Osteocyte (in vitro differentiated cells): ENCODE results near the gene BHLHE23. TPM values are rescaled to one million over a fixed set of nuclear protein-coding genes. Genes with fewer than 3 reads are reported as not detected.

Source experiments
- DNase-seq: peaks from one replicate; pipeline ENCODE4 v3.0.0; 2021; ENCODE audit warnings: mixed read lengths; ENCODE audit not compliant: unreplicated experiment; ENCODE audit errors: extremely low spot score
- H3K27ac Mint-ChIP-seq: one replicate; pipeline ENCODE4 v1.8.0; 2021; ENCODE audit warnings: mild to moderate bottlenecking, mixed read lengths; ENCODE audit not compliant: unreplicated experiment
- H3K27me3 Mint-ChIP-seq: one replicate; pipeline ENCODE4 v1.8.0; 2021; ENCODE audit warnings: mixed read lengths; ENCODE audit not compliant: unreplicated experiment
- H3K36me3 Mint-ChIP-seq: one replicate; pipeline ENCODE4 v1.8.0; 2021; ENCODE audit warnings: mixed read lengths; ENCODE audit not compliant: unreplicated experiment
- H3K4me1 Mint-ChIP-seq: one replicate; pipeline ENCODE4 v1.8.0; 2021; ENCODE audit warnings: mixed read lengths; ENCODE audit not compliant: unreplicated experiment
- H3K4me3 Mint-ChIP-seq: one replicate; pipeline ENCODE4 v1.8.0; 2021; ENCODE audit warnings: mild to moderate bottlenecking, moderate library complexity, mixed read lengths; ENCODE audit not compliant: unreplicated experiment
- H3K9me3 Mint-ChIP-seq: one replicate; pipeline ENCODE4 v1.8.0; 2021; ENCODE audit warnings: mixed read lengths; ENCODE audit not compliant: unreplicated experiment
- total RNA-seq: library from RNA; stranded (reverse); gene quantifications from 2 replicates; pipeline ENCODE4 v1.2.1, GENCODE V29; 2021
- TF ChIP-seq, protein P1 (sequence below): fragments of 200-600 bp; sonication (generic); IDR thresholded peaks from 2 replicates; pipeline ENCODE4 v1.5.0; 2021; ENCODE audit warnings: antibody characterized with exemption, mild to moderate bottlenecking, moderate library complexity

Gene BHLHE23
- total RNA-seq, 1 donor from 2014 or later: not detected

DNA sequence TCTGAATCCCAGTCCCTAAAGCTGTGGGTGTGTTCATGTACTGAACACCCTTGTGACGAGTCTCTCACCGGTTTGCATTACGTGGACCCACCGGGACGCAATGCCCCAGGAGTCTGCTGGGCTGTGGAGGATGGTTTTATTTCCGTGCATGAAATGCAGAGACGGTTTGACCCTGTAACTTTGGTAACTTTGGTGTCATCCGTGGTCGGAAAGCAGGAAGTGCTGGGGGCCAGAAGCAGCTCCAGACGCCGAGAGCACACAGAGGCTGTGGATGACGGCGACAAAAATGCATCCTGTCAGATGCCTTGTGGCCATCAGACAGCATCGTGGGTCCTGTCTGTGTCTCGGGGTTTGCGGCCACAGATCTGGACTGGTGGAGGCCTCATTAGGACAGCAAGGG is 7.2 kb downstream of the BHLHE23 start:
- Mint-ChIP-seq H3K4me1 (no peaks in the 10 kb centered on the region), H3K27me3 (peaks cover 55% of the 10 kb centered on the region), H3K36me3 (no peaks in the 10 kb centered on the region), H3K27ac (no peak overlapping the region), H3K4me3 (no peak overlapping the region), H3K9me3 (no peaks in the 10 kb centered on the region)
- no peak for DNase-seq
- TF ChIP-seq, protein P1, sequence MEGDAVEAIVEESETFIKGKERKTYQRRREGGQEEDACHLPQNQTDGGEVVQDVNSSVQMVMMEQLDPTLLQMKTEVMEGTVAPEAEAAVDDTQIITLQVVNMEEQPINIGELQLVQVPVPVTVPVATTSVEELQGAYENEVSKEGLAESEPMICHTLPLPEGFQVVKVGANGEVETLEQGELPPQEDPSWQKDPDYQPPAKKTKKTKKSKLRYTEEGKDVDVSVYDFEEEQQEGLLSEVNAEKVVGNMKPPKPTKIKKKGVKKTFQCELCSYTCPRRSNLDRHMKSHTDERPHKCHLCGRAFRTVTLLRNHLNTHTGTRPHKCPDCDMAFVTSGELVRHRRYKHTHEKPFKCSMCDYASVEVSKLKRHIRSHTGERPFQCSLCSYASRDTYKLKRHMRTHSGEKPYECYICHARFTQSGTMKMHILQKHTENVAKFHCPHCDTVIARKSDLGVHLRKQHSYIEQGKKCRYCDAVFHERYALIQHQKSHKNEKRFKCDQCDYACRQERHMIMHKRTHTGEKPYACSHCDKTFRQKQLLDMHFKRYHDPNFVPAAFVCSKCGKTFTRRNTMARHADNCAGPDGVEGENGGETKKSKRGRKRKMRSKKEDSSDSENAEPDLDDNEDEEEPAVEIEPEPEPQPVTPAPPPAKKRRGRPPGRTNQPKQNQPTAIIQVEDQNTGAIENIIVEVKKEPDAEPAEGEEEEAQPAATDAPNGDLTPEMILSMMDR: no peak

DNA sequence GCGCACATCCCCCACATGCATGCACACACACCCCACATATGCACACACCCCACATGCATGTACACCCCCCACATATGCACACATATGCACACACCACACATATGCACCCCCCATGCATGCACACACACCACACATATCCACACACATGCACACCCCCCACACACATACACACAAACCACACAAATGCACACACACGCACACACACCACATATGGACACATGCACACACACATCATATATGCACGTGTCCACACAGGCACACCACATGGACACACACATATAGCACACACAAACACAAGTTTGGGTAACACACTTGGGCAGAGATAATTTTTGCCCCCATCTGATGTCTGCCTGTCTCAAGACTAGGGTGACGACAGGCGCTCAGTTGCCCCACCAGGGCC is 8.3 kb downstream of the BHLHE23 start:
- no peak overlapping the region for H3K27ac Mint-ChIP-seq
- no peak for DNase-seq
- H3K9me3 Mint-ChIP-seq: no peaks in the 10 kb centered on the region
- no peaks in the 10 kb centered on the region for H3K36me3 Mint-ChIP-seq
- H3K4me1 Mint-ChIP-seq: no peaks in the 10 kb centered on the region
- TF ChIP-seq, protein P1: no peak
- H3K4me3 Mint-ChIP-seq: no peak overlapping the region
- H3K27me3 Mint-ChIP-seq: peaks cover 48% of the 10 kb centered on the region

GRCh38 chr20:62997417-62998035 is 9.2 kb downstream of the BHLHE23 start:
- Mint-ChIP-seq H3K4me3 (no peak overlapping the region), H3K27ac (no peak overlapping the region)

GRCh38 chr20:62996596-62996982 is 10.2 kb downstream of the BHLHE23 start:
- H3K9me3 Mint-ChIP-seq: no peaks in the 10 kb centered on the region
- no peak overlapping the region for H3K27ac Mint-ChIP-seq
- no peaks in the 10 kb centered on the region for H3K36me3 Mint-ChIP-seq
- H3K27me3 Mint-ChIP-seq: peaks cover 44% of the 10 kb centered on the region
- DNase-seq: no peak
- no peaks in the 10 kb centered on the region for H3K4me1 Mint-ChIP-seq
- TF ChIP-seq, protein P1: no peak
- H3K4me3 Mint-ChIP-seq: no peak overlapping the region

More at GRCh38 chr20:62997417-62998035, 9.2 kb downstream of the BHLHE23 start:
- DNase-seq: no peak
- Mint-ChIP-seq H3K27me3 (peaks cover 43% of the 10 kb centered on the region), H3K9me3 (no peaks in the 10 kb centered on the region), H3K36me3 (no peaks in the 10 kb centered on the region), H3K4me1 (no peaks in the 10 kb centered on the region)
- TF ChIP-seq, protein P1: no peak

DNA sequence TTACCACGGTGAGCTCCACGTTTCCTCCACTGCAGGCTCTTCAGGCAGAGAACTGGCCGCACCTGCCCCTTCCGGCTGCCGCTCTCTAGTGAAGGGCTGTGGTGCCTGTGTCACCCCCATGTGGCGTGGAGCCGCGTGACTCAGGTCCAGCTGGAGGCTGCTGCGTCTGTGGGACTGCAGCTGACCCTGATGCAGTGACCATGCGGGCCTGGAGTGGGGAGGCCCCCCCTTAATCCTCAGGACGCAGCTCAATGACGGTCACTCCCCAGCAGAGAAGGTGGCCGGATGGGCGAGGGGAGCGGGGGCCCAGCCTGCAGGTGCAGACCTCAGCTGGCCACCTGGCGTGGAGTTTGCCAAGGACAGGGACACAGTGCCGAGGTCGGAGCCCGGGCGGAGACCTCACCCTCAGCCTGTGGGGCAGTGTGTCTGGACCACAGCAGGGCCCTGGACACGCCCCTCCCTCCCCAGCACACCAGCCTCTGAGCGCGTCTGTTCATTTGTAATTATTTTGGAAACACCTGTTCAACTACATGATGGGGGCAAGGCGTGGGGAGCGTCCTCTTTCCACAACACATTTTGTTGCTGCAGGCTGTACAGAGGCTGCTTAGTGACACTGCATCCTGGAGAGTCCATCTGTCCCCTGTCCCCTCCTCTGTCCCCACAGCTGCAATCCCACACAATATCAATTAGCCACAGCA is 10.7 kb downstream of the BHLHE23 start:
- peaks cover 44% of the 10 kb centered on the region for H3K27me3 Mint-ChIP-seq
- H3K36me3 Mint-ChIP-seq: no peaks in the 10 kb centered on the region
- no peaks in the 10 kb centered on the region for H3K9me3 Mint-ChIP-seq
- H3K4me1 Mint-ChIP-seq: no peaks in the 10 kb centered on the region
- DNase-seq: no peak
- H3K27ac Mint-ChIP-seq: no peak overlapping the region
- TF ChIP-seq, protein P1: no peak
- no peak overlapping the region for H3K4me3 Mint-ChIP-seq
